ENCODE data around the gene HTRA1. TPM values are rescaled to one million over a fixed set of nuclear protein-coding genes. Genes with fewer than 3 reads are reported as not detected.

HTRA1 gene
- total RNA-seq, 1 donor from 2014 or later, result 58.5 TPM

GRCh38 chr10:122495406-122496340 is 34.3 kb downstream of the HTRA1 start:
- DNase-seq, result no peak

- DNase-seq, result no peak
Observed at GRCh38 chr10:122497241-122497640, 35.9 kb downstream of the HTRA1 start.

GRCh38 chr10:122498521-122498920 is 37.2 kb downstream of the HTRA1 start:
- no peak for DNase-seq

GRCh38 chr10:122499012-122499411 is 37.7 kb downstream of the HTRA1 start:
- no peak for DNase-seq

- no peak for DNase-seq
Observed at GRCh38 chr10:122499491-122499941, 38.2 kb downstream of the HTRA1 start.

- DNase-seq, result no peak
Observed at GRCh38 chr10:122500194-122500593, 38.8 kb downstream of the HTRA1 start.

- DNase-seq, result no peak
Observed at GRCh38 chr10:122500726-122501125, 39.4 kb downstream of the HTRA1 start.

- DNase-seq, result no peak
Observed at GRCh38 chr10:122503012-122503411, 41.7 kb downstream of the HTRA1 start.

GRCh38 chr10:122503886-122504609 is 42.7 kb downstream of the HTRA1 start:
- DNase-seq, result no peak

GRCh38 chr10:122504610-122504950 is 43.2 kb downstream of the HTRA1 start:
- DNase-seq, result peak; percentile 87

GRCh38 chr10:122505011-122505410 is 43.7 kb downstream of the HTRA1 start:
- no peak for DNase-seq

- DNase-seq, result no peak
Observed at GRCh38 chr10:122505885-122506645, 44.7 kb downstream of the HTRA1 start.

GRCh38 chr10:122507616-122508015 is 46.3 kb downstream of the HTRA1 start:
- DNase-seq, result no peak

GRCh38 chr10:122508021-122508420 is 46.7 kb downstream of the HTRA1 start:
- DNase-seq, result no peak

- DNase-seq, result no peak
Observed at GRCh38 chr10:122509323-122509722, 48.0 kb downstream of the HTRA1 start.

GRCh38 chr10:122510326-122510725 is 49.0 kb downstream of the HTRA1 start:
- no peak for DNase-seq

- no peak for DNase-seq
Observed at GRCh38 chr10:122510736-122511135, 49.4 kb downstream of the HTRA1 start.

GRCh38 chr10:122513053-122513452 is 51.7 kb downstream of the HTRA1 start:
- no peak for DNase-seq

- DNase-seq, result no peak
Observed at GRCh38 chr10:122514045-122514840, 52.9 kb downstream of the HTRA1 start.

- DNase-seq, result no peak
Observed at GRCh38 chr10:122515022-122515424, 53.7 kb downstream of the HTRA1 start.

GRCh38 chr10:122515588-122516231 is 54.4 kb downstream of the HTRA1 start:
- DNase-seq, result no peak
